NCI-H2029 (cell line): ENCODE measurements around the gene SRD5A2.

ENCODE experiments used
- DNase-seq: peaks from one replicate; lab custom pipeline; 2025; lab: John Stamatoyannopoulos, UW

Gene SRD5A2

DNA sequence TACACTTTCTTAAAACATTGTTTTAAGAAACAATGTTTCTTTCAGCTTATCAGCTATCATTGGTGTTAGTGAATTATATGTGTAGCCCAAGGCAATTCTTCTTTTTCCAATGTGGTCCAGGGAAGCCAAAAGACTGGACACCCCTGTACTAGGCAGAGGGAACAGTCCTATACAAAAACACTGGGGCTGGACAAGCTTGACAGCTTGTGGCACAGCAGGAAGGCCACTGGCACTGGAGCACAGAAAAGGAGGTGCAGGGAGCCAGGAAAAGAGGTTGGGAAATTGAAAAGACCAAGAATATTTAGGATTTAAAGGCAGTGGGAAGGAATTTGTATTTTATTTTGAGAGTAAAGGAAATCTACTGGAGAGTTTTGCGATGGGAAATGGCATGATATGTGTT, 47.7 kb downstream of the SRD5A2 start:
- DNase-seq, result no peak

GRCh38 chr2:31531101-31531500, 49.6 kb downstream of the SRD5A2 start:
- DNase-seq, result no peak

GRCh38 chr2:31529256-31529655, 51.5 kb downstream of the SRD5A2 start:
- no peak for DNase-seq

GRCh38 chr2:31528823-31529222, 51.9 kb downstream of the SRD5A2 start:
- no peak for DNase-seq

- no peak for DNase-seq
Observed at GRCh38 chr2:31526946-31527732, 53.6 kb downstream of the SRD5A2 start.

DNA sequence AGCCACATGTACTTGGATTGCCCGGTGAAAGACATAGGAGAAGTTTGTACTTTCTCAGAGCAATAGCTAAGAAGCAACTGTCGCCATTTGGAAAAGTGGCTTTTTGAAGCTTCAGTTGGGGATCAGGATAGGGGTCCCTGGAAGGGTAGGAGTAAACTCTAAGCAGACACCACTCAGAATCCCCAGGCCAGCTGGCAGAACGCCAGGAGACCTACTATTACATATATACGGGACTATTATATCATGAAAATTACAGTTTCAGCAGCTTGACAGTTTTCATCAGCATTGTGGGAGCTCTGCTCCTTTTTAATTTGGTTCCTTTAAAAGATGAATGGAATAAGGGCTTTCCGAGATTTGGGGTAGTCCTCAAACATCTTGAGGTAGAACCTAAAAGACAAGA, 54.9 kb downstream of the SRD5A2 start:
- DNase-seq, result no peak

- no peak for DNase-seq
Observed at GRCh38 chr2:31524592-31524991, 56.1 kb downstream of the SRD5A2 start.

DNA sequence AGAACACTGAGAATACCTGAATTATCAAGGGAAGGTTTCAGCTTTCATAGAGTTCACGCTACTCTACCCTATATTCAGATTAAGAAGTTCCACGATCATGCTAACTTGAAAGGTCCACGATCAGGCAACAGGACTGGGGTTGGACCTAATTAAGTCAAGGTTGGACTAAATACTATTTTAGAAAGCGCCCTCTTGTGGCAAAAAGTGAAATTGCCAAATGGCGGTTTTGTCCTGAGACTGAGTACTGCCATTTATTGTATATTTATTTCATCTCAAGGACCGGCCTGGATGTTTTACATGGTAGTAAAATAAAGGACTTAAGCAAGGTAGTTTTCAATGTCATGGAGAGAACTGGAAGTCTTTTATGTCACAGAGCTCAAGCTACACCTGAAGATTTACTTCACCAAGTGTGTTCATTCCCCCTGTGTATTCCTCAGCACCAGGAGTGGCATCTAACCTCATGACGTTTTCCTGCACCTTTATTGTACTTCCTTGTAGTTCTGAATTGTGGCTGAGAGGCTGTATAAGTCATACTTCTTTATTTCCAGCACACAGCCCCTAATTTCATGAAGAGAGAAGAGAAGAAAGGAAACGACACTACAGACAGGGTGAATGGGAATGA, 56.8 kb downstream of the SRD5A2 start:
- DNase-seq, result peak; percentile 35

DNA sequence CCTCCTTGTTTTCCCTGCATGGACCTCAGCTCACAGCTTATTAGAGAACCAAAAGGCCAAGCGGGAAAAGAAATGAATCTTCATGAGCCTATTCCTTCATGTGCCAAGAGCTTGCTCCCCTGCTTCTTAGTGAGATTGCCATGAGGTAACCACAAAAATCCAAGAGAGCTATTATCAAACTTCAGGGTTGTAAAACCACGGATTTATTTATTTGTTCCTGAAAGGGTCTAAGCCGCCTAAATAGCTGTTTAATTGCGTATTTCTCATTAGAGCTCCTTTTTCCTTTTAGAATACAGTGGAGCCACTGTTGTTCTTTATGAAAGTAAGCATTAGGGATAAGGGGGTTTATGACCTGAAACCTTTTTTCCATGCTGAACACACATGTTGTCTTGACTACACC, 58.0 kb downstream of the SRD5A2 start:
- DNase-seq, result no peak

GRCh38 chr2:31517442-31518203, 63.1 kb downstream of the SRD5A2 start:
- no peak for DNase-seq

- DNase-seq, result no peak
Observed at GRCh38 chr2:31515586-31515985, 65.2 kb downstream of the SRD5A2 start.

DNA sequence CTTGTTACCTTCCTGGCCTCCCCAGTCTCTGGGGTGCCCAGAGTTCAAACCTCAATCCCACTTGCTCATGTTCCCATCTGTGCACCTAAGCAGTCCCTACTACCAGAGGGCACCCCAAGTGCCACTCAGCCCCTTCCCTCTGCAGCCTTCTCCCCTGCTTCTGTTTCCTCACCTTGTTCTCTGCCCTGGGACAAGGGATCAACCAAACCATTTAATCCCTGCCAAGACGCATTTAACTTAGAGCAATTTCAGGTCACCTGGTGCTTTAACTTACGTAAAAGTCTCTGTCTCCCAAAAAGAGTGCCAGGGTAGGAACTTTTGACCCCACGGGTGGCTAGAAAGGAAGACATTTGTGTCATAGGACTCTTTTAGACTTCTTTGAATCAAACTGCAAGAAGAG, 67.2 kb downstream of the SRD5A2 start:
- DNase-seq, result no peak

- DNase-seq, result no peak
Observed at GRCh38 chr2:31511376-31511775, 69.4 kb downstream of the SRD5A2 start.

DNA sequence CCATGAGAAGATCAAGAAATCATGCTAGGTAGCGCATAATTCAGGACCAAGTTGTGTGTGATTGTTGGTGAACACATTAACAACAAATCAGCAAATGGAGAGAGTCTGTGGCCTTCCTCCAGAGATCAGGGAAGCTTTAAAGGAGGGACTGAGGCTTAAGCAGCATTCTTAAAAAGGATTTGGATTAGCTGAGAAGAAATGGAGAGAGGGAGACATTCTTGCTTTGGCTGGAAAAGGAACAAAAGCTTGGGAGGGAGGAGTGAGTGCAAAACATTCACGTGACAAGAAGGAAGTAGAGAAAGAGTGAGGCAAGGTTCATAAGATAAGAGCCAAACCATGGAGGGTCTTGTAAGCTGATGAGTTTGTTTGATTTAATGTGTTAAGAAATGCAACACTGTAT, 75.6 kb downstream of the SRD5A2 start:
- DNase-seq, result no peak

DNA sequence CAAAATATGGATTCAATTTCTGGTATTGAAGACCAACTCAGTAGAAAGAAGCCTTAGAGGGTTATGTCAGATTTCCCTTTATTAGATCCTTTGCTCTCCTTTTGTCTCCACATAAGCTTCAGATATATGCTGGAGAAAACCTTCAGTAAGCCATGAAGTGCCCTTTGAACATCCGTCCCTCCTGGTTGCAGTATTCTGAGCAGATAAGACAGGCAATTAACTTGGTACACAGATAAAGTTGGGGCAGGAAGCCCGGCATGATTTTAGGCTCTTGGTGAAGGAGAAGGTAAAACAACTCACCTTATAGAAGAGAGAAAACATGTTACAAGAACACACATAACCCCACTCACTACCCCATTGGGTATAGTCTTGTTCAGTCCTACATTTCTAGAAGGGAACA, 76.4 kb downstream of the SRD5A2 start:
- no peak for DNase-seq

GRCh38 chr2:31496451-31496874, 84.3 kb downstream of the SRD5A2 start:
- peak; percentile 13 for DNase-seq

- DNase-seq, result peak; percentile 76
Observed at GRCh38 chr2:31489339-31489738, 91.4 kb downstream of the SRD5A2 start.

DNA sequence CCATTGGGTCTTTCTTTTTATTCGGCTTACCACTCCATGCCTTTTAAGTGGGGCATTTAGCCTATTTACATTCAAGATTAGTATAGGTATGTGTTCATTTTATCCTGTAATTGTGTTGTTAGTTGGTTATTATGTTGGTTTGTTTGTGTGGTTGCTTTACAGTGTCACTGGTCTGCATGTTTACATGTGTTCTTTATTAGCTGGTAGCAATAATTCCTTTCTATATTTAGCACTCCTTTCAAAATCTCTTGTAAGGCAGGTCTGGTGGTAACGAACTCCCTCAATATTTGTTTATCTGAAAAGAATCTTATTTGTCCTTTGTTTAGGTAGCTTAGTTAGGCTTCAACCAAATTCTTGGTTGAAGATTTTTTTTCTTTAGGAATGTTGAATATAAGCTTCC, 97.5 kb downstream of the SRD5A2 start:
- no peak for DNase-seq

DNA sequence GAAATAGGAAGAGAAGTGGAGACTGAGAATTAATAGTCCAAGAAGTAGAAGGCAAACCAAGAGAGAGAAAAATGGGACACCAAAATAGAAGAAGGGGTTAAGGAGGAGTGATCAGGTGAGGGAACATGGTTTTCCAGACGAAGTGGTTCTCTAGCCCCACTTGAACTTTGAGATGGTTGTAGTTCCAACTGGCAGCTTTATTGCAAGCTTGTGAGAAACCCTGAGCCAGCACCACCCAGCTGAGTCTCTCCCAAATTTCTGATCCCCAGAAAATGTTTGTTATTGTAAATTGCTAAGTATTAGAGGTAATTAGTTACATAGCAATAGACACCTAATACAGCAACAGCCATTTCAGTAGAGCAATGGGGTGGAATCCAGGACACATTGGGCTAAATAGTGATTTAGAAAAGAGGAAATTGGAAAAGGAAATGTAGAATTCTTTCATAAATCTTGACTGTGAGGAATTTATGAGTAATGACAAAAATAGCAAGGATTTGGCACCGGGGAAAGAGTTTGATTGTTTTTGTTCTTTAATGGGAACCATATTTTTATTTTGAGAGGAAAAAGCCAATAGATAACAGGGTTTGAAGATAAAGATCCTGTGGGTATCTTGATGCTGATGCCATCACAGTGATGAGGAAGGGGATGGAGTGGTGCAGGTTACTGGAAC, 104.1 kb downstream of the SRD5A2 start:
- no peak for DNase-seq

DNA sequence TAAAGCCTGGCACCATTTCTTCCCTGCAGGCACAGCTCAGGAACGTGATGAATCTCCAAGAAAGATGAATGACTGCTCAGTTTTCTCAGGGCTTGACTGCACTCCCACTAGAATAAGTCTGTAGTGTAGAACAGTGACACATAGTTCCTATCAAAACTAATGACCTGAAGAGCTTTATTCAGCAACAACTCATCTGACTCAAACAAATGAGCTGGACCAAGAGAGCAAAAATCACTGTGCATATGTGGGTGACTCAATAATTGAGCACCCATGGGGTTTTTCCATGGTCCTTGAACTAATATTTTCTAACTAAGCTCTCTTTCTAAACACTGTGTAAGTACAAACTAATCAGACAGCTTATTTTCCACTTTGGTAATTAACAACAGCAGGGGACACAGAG, 105.0 kb downstream of the SRD5A2 start:
- no peak for DNase-seq

DNA sequence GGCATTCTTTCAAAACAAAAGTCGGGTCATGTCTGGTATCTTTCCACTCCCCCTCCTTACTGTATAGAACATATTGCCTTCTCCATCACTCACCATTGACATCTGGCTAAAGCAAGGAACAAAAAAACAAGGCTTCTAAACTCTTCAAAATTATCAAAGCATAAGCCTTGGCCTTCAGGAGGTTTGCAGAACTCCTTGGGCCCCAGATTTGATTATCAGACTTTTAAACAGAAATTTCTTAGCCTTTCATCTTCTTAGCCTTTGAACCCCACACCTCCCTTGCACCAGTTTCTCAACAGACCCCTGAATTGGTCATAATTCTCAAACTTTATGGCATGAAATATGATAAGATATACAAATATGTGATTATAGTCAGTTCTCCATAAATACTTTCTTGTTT, 106.4 kb downstream of the SRD5A2 start:
- no peak for DNase-seq
